Mucosa of descending colon (tissue), 3 donors: Measurements from ENCODE around the gene ATP8A2. TPM values are rescaled to one million over a fixed set of nuclear protein-coding genes. Genes with fewer than 3 reads are reported as not detected.

ENCODE experiments used
- ATAC-seq: fragments of 200-7000 bp; cut with Tn5 transposase; one replicate; pipeline ENCODE4 v1.9.1; 2020; ENCODE audit warnings: mild to moderate bottlenecking, moderate library complexity
- DNase-seq, 3 donors: peaks; one replicate each; pipeline ENCODE4 v3.0.0-alpha.2; 2020
- H3K36me3 ChIP-seq: fragments of 200-600 bp; one replicate; pipeline ENCODE4 v1.8.0; 2021; ENCODE audit warnings: low read depth, mild to moderate bottlenecking
- H3K4me1 ChIP-seq: fragments of 200-600 bp; one replicate; pipeline ENCODE4 v1.8.0; 2021; ENCODE audit warnings: low read depth, mild to moderate bottlenecking
- H3K4me3 ChIP-seq: fragments of 200-600 bp; one replicate; pipeline ENCODE4 v1.8.0; 2021; ENCODE audit warnings: mild to moderate bottlenecking
- H3K9me3 ChIP-seq: fragments of 200-600 bp; one replicate; pipeline ENCODE4 v1.8.0; 2021; ENCODE audit warnings: mild to moderate bottlenecking
- CTCF ChIP-seq: fragments of 200-600 bp; IDR thresholded peaks from one replicate; pipeline ENCODE4 v1.8.0; 2022; ENCODE audit warnings: antibody characterized with exemption, mild to moderate bottlenecking
- intact Hi-C, 2 donors: fragments of 100-400 bp; cut with DNase I in 1 of 2; cut with micrococcal nuclease in 1 of 2; formaldehyde crosslinking; loops; one replicate each; pipeline versions ENCODE4 v1.11.0 to v1.11.1; 2022; cut with DNase I, micrococcal nuclease
- total RNA-seq, 3 donors: library from RNA; stranded (reverse); fragmentation: NEBNext Ultra II Directional in 2 of 3; extraction: Animal tissue kit (Norgen Biotek cat#: 25700) in 2 of 3; gene quantifications; one replicate each; pipeline versions ENCODE4 v1.2.1 to v1.2.4, GENCODE V29; 2021 to 2023
- donor health status: DM: no; HTN: no; CAD: no; lungs with moderate emphysema.
- donor health status: DM: no; HTN: no; CAD: no.
- donor health status: DM: no; HTN: yes; CAD: no.

Gene ATP8A2
- total RNA-seq, 3 donors from 2014 or later: 0.22 to 3.6 (median 0.41) TPM

- intact Hi-C loops: no loop called here
- Histone ChIP-seq H3K4me1 (no peaks in the 10 kb centered on the region), H3K4me3 (no peak overlapping the region), H3K9me3 (no peaks in the 10 kb centered on the region), H3K36me3 (no peaks in the 10 kb centered on the region)
- no peak for ATAC-seq
- no peak for TF ChIP-seq CTCF
- no peak for DNase-seq
Measured at GRCh38 chr13:25868490-25868889, 496.7 kb downstream of the ATP8A2 start.

DNA sequence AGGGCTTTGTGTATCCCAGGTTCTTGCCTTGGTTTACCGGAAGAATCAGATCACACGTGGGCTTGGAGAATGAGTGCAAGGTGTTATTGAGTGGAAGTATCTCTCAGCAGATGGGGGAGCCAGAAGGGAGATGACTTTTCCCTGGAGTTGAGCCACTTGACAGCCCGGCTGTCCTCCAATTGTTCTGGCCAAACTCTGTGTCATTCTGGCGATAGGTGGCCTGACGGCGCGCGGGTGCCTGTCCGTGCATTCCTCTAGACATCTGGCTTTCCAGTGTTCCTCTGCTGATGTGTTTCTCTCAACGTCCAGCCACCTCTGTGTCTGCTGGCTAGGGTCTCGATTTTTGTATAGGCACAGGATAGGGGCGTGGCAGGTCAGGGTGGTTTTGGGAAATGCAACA lies 498.2 kb downstream of the ATP8A2 start:
- ATAC-seq (no peak), DNase-seq (no peak)
- TF ChIP-seq CTCF: no peak
- Histone ChIP-seq H3K36me3 (no peaks in the 10 kb centered on the region), H3K4me1 (no peaks in the 10 kb centered on the region), H3K9me3 (no peaks in the 10 kb centered on the region), H3K4me3 (no peak overlapping the region)
- intact Hi-C loops: no loop called here

DNA sequence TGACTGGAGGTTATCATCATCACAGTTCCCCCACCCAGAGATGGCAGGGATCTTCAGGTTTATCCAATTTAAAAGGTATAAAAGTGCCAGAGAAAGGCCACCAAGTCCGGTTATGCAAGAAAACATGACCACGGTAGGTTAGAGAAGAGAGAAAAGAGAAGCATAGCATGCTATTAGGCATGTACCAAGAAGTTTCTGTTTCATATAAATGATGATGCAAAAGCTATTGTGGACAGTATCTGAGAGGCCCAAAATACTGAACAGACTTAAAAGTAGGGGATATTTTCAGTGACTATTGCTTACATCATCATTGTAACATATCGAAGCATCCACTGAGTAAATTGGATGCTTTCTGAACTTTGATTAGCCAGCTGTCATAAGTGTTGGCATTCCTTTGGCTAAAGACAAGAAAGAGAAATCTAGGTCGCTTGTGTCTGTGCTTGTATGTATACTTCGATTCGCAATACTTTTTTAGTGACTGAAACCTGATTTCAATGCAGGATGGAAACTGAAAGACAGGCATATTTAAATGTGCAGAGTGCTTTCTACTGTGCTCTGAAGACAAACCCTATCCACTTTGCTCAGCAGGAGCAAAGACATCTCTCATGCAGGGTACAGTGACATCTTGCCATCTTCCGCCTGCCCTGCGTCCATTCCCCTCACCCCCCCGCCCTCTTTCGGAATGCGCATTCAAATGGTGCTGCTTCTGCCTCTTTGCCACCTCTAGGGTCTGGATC lies 499.8 kb downstream of the ATP8A2 start:
- Histone ChIP-seq H3K4me3 (no peak overlapping the region), H3K4me1 (no peaks in the 10 kb centered on the region), H3K36me3 (no peaks in the 10 kb centered on the region), H3K9me3 (no peaks in the 10 kb centered on the region)
- no peak for TF ChIP-seq CTCF
- intact Hi-C loops: no loop called here
- no peak for DNase-seq
- ATAC-seq: no peak

DNA sequence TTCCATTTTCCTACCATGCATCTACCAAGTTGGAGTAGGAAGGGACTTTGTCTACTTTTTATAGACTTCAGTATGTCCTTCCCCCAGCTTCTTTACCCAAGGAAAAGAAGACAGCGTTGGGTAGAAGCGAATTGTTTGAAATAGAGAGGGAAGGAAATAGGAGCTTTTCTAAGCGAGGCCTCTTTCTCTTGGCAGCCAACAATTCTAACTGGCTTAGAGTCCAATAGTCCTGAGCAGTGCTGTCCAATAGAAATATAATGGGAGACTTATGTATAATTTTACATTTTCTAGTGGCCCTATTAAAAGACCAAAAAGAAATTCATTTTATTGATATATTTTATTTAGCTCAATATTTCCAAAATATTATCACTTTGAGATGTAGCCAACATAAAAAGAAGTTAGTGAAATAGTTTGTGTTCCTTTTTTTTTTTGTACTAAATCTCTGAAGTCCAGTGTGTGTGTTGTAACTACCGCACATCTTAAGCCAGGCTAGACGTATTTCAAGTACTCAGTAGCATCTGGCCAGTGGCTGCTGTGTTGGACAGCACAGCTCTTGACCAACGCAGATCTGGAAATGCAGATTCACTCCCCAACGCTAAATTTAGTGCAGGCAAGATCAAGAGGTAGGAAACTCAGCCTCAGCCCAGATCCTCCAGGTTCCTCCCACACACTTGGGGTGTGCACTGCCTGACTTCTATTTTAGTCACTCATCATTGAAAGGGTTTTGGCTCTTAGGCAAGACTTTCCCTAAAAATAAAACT lies 500.9 kb downstream of the ATP8A2 start:
- Histone ChIP-seq H3K36me3 (no peaks in the 10 kb centered on the region), H3K4me1 (no peaks in the 10 kb centered on the region), H3K9me3 (no peaks in the 10 kb centered on the region), H3K4me3 (no peak overlapping the region)
- ATAC-seq (no peak), DNase-seq (no peak)
- TF ChIP-seq CTCF: no peak
- intact Hi-C loops: no loop called here

- Histone ChIP-seq H3K9me3 (no peaks in the 10 kb centered on the region), H3K4me3 (no peak overlapping the region), H3K4me1 (no peaks in the 10 kb centered on the region), H3K36me3 (no peaks in the 10 kb centered on the region)
- intact Hi-C loops: no loop called here
- ATAC-seq (no peak), DNase-seq (no peak)
- TF ChIP-seq CTCF: no peak
Measured at GRCh38 chr13:25873242-25873612, 501.5 kb downstream of the ATP8A2 start.
